PC-3 (cell line): Measurements from ENCODE around the gene AAR2.

ENCODE experiments used
- EZH2 ChIP-seq: fragments of 300-600 bp; sonication (generic); IDR thresholded peaks from one replicate; pipeline ENCODE4 v1.6.1; 2017; ENCODE audit warnings: antibody characterized with exemption, mild to moderate bottlenecking, low read length; ENCODE audit not compliant: unreplicated experiment
- EZH2phosphoT487 ChIP-seq: fragments of 300-600 bp; sonication (generic); IDR thresholded peaks from 2 replicates; pipeline ENCODE4 v1.6.1; 2018; ENCODE audit warnings: mild to moderate bottlenecking, antibody characterized with exemption, low read length, borderline replicate concordance
- TF ChIP-seq, protein P1 (sequence below): fragments of 300-600 bp; sonication (generic); conservative IDR thresholded peaks from 2 replicates; pipeline ENCODE4 v1.5.1; 2017; ENCODE audit warnings: antibody characterized with exemption, low read depth, mild to moderate bottlenecking, low read length

DNA sequence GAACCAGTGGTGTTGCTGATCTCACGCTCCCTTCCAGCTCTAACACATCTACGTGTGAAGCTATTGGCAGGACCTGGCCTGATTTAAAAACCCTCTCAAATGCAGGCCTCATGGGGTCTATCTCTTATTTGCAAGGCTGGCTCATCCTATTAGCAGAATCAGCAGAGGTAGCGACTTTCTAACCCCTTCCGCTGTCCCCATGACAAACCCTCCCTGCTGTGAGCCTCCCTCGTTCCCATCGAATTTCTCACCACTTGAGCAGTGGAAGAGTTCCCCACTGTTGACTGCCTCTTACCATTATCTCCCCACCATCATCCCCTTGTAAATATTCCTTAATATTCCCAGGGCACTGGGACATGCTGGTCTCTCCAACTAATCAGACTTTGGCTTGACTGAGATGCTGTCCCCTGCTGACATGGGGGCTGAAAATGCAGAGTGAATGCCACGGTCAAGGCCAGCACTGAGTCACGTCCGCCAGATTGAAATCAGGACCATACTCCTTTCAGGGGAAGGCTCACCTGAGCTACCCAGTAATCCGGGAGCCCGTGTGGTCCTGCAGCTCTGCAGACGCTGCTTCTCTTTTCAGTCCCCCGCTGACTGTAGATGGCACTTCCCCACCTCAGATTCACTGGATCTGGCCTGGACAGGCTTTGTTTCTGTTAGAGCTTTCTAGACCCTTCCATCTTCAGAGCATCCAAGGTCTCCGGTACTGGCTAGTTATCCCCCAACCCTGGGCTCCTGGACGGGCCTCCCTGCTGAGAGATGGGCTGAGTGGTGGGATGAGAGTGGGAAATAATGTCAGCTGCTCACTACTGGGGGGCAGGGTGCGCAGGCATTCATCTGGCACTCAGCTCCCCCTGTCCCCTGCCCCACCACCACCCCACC is 23.1 kb downstream of the AAR2 start:
- TF ChIP-seq, protein P1, sequence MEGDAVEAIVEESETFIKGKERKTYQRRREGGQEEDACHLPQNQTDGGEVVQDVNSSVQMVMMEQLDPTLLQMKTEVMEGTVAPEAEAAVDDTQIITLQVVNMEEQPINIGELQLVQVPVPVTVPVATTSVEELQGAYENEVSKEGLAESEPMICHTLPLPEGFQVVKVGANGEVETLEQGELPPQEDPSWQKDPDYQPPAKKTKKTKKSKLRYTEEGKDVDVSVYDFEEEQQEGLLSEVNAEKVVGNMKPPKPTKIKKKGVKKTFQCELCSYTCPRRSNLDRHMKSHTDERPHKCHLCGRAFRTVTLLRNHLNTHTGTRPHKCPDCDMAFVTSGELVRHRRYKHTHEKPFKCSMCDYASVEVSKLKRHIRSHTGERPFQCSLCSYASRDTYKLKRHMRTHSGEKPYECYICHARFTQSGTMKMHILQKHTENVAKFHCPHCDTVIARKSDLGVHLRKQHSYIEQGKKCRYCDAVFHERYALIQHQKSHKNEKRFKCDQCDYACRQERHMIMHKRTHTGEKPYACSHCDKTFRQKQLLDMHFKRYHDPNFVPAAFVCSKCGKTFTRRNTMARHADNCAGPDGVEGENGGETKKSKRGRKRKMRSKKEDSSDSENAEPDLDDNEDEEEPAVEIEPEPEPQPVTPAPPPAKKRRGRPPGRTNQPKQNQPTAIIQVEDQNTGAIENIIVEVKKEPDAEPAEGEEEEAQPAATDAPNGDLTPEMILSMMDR, result no peak
- no peak for TF ChIP-seq EZH2
- no peak for TF ChIP-seq EZH2phosphoT487
